Caco-2 (cell line): Measurements from ENCODE around the gene KCTD15. TPM values are rescaled to one million over a fixed set of nuclear protein-coding genes. Genes with fewer than 3 reads are reported as not detected.

Experiments
- BruUV-seq: library from RNA; stranded (reverse); fragments of 400-500 nt; replicated peaks from 2 replicates; lab custom pipeline; 2021; lab: Mats Ljungman, UMichigan
- CTCF ChIA-PET: fragments of 300-600 bp; sonication (Branson Sonifier 250); formaldehyde crosslinking; loops from one replicate; lab custom pipeline; 2022; ENCODE audit warnings: antibody characterized with exemption; lab: Charles Lee
- POLR2A ChIA-PET: fragments of 300-600 bp; sonication (Branson Sonifier 250); formaldehyde crosslinking; loops from one replicate; lab custom pipeline; 2022; ENCODE audit warnings: antibody characterized with exemption; lab: Charles Lee
- DNase-seq, 2 experiments: peaks; one replicate each; pipeline versions ENCODE4 v3.0.0 to v3.0.0-alpha.2; 2020 to 2022
- H3K27me3 ChIP-seq: replicated peaks from 2 replicates; pipeline ENCODE4 v1.6.0; 2011; ENCODE audit warnings: low read length; ENCODE audit not compliant: control insufficient read depth, insufficient read depth
- H3K36me3 ChIP-seq: 2 replicates; pipeline ENCODE4 v1.5.1; 2011; ENCODE audit warnings: low read length; ENCODE audit not compliant: control insufficient read depth, insufficient read depth
- H3K4me1 ChIP-seq: fragments of 250-450 bp; sonication (Bioruptor Pico); 2 replicates; pipeline ENCODE4 v1.5.1; 2020; ENCODE audit warnings: mild to moderate bottlenecking
- H3K4me3 ChIP-seq: 2 replicates; pipeline ENCODE4 v1.5.1; 2011; ENCODE audit warnings: low read depth, mild to moderate bottlenecking, control low read depth, low read length
- H3K9me3 ChIP-seq: fragments of 250-450 bp; sonication (Bioruptor Pico); 2 replicates; pipeline ENCODE4 v1.5.1; 2020; ENCODE audit warnings: mild to moderate bottlenecking, moderate library complexity
- H3K27ac Mint-ChIP-seq: one replicate; pipeline ENCODE4 v1.8.0; 2022; ENCODE audit warnings: mixed read lengths; ENCODE audit not compliant: unreplicated experiment
- H3K27me3 Mint-ChIP-seq: one replicate; pipeline ENCODE4 v1.8.0; 2022; ENCODE audit warnings: mixed read lengths; ENCODE audit not compliant: insufficient read depth, unreplicated experiment
- H3K36me3 Mint-ChIP-seq: one replicate; pipeline ENCODE4 v1.8.0; 2022; ENCODE audit warnings: mild to moderate bottlenecking, mixed read lengths; ENCODE audit not compliant: insufficient read depth, unreplicated experiment
- H3K4me1 Mint-ChIP-seq: one replicate; pipeline ENCODE4 v1.8.0; 2022; ENCODE audit warnings: low read depth, mixed read lengths; ENCODE audit not compliant: unreplicated experiment
- H3K4me3 Mint-ChIP-seq: one replicate; pipeline ENCODE4 v1.8.0; 2022; ENCODE audit warnings: mild to moderate bottlenecking, moderate library complexity, mixed read lengths; ENCODE audit not compliant: unreplicated experiment
- H3K9me3 Mint-ChIP-seq: one replicate; pipeline ENCODE4 v1.8.0; 2022; ENCODE audit warnings: mixed read lengths; ENCODE audit not compliant: unreplicated experiment
- CTCF ChIP-seq, 2 experiments: fragments of 200-600 bp in 1 of 2; IDR thresholded peaks; 1 replicate in 1 of 2; 2 replicates in 1 of 2; pipeline versions ENCODE4 v1.5.1 to v1.8.0; 2011 to 2022; ENCODE audit warnings: antibody characterized with exemption in 1 of 2, control low read depth in 1 of 2, inconsistent platforms in 1 of 2, low read depth in 1 of 2, low read length in 1 of 2, mild to moderate bottlenecking in 1 of 2, moderate library complexity in 1 of 2; ENCODE audit not compliant: insufficient read depth in 1 of 2, severe bottlenecking in 1 of 2, unreplicated experiment in 1 of 2
- intact Hi-C: fragments of 100-400 bp; cut with micrococcal nuclease; formaldehyde crosslinking; loops from one replicate; pipeline ENCODE4 v1.10.0; 2022; ENCODE audit not compliant: unreplicated experiment
- total RNA-seq: library from RNA; stranded (reverse); gene quantifications from 2 replicates; pipeline ENCODE4 v1.2.3, GENCODE V29; 2022

KCTD15 gene
- total RNA-seq, 1 experiment from 2014 or later = 34.6 TPM

- no peaks in the 10 kb centered on the region for H3K27me3 ChIP-seq
- Mint-ChIP-seq H3K36me3 (no peaks in the 10 kb centered on the region), H3K9me3 (no peaks in the 10 kb centered on the region), H3K27ac (no peak overlapping the region), H3K4me1 (no peaks in the 10 kb centered on the region), H3K4me3 (no peak overlapping the region), H3K27me3 (no peaks in the 10 kb centered on the region)
- no TSS peak for BruUV-seq
- ChIA-PET CTCF (interaction anchor here (1.1 kb wide), 1 partner anchor 9 kb away, joined by 4 read pairs; no protein-coding TSS in a partner anchor), POLR2A (interaction anchor here (0.6 kb wide), 1 partner anchor 101 kb away, joined by 7 read pairs; no protein-coding TSS in a partner anchor)
- no peak overlapping the region for H3K4me3 ChIP-seq
- TF ChIP-seq CTCF (IDR thresholded peaks at IDR 0.05; ENCODE audit: insufficient read depth in 1 of 2, low read depth in 1 of 2, low read length in 1 of 2, severe bottlenecking in 1 of 2, unreplicated experiment in 1 of 2) = no peak
- intact Hi-C loops = no loop called here
- H3K4me1 ChIP-seq = no peaks in the 10 kb centered on the region
- DNase-seq = no peak
- no peaks in the 10 kb centered on the region for H3K36me3 ChIP-seq
- no peaks in the 10 kb centered on the region for H3K9me3 ChIP-seq
These were observed 7.5 kb downstream of the KCTD15 start for GRCh38 chr19:33804021-33804799.

DNA sequence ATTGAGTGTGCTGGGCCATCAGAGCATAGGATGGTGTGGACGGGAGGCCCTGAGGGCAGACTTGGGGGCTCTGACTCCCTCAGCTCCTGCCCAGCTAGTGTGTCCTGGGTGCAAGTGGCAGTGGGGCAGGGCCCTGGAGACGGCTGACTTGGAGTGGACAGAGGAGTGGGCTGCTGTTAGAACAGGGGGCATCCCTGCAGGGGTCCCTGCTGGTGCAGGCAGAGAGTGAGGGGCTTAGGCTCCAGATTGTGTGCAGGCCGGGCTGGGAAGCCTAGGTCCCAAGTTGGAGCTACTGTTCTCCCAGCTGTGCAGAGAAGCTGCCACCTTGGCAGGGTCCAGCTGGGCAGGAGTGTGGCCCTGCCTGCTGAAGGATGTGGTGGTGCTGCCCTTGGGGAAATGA lies 8.6 kb downstream of the KCTD15 start:
- H3K4me1 ChIP-seq = no peaks in the 10 kb centered on the region
- ChIA-PET CTCF (interaction anchor here (1.1 kb wide), 1 partner anchor 10 kb away, joined by 4 read pairs; no protein-coding TSS in a partner anchor), POLR2A (interaction anchor here (0.6 kb wide), 1 partner anchor 8 kb away, joined by 3 read pairs; the partner anchor contains the start of gene KCTD15)
- Mint-ChIP-seq H3K27me3 (no peaks in the 10 kb centered on the region), H3K36me3 (no peaks in the 10 kb centered on the region), H3K27ac (no peak overlapping the region), H3K9me3 (no peaks in the 10 kb centered on the region), H3K4me1 (no peaks in the 10 kb centered on the region), H3K4me3 (no peak overlapping the region)
- H3K4me3 ChIP-seq = no peak overlapping the region
- no peaks in the 10 kb centered on the region for H3K27me3 ChIP-seq
- TF ChIP-seq CTCF (IDR thresholded peaks at IDR 0.05; ENCODE audit: insufficient read depth in 1 of 2, low read depth in 1 of 2, low read length in 1 of 2, severe bottlenecking in 1 of 2, unreplicated experiment in 1 of 2) = no peak
- H3K36me3 ChIP-seq = no peaks in the 10 kb centered on the region
- no TSS peak for BruUV-seq
- no peaks in the 10 kb centered on the region for H3K9me3 ChIP-seq
- intact Hi-C loops = no loop called here
- no peak for DNase-seq

DNA sequence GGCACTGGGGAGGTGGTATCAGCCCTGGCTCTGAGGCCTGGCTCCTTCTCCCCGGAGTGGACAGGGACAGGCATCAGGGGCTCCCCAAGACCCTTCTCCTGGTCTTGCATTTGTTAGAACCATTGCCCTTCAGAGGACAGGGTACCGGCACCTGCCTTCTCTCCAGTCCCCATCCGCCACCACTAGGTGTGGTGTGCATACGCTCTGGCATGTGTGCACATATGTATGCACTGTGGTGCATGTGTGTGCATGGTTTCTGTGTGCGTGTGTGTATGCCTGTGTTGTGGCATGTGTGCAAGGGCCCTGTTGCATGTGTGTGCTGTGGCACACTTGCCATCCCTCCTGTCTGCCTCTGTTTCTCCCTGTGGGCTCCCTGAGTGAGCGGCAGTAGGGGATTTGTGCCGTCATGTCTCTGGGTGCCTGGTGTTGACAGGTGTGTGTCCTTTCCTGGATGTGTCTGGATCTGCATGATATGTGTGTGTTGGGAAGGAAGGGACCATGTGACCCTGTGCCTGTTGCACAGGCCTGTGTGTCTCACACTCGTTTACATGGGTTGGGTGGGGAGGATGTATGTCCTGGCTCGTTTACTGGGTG lies 9.3 kb downstream of the KCTD15 start:
- Mint-ChIP-seq H3K36me3 (no peaks in the 10 kb centered on the region), H3K27me3 (no peaks in the 10 kb centered on the region), H3K9me3 (no peaks in the 10 kb centered on the region), H3K27ac (no peak overlapping the region), H3K4me1 (no peaks in the 10 kb centered on the region), H3K4me3 (no peak overlapping the region)
- intact Hi-C loops = no loop called here
- H3K27me3 ChIP-seq = no peaks in the 10 kb centered on the region
- H3K4me1 ChIP-seq = no peaks in the 10 kb centered on the region
- POLR2A ChIA-PET = interaction anchor here (0.6 kb wide), 1 partner anchor 9 kb away, joined by 3 read pairs; the partner anchor contains the start of gene KCTD15
- CTCF ChIA-PET = no interaction called here
- no peak overlapping the region for H3K4me3 ChIP-seq
- no peak for TF ChIP-seq CTCF (IDR thresholded peaks at IDR 0.05; ENCODE audit: insufficient read depth in 1 of 2, low read depth in 1 of 2, low read length in 1 of 2, severe bottlenecking in 1 of 2, unreplicated experiment in 1 of 2)
- no TSS peak for BruUV-seq
- H3K9me3 ChIP-seq = no peaks in the 10 kb centered on the region
- H3K36me3 ChIP-seq = no peaks in the 10 kb centered on the region
- DNase-seq = no peak
